Measurements from ENCODE around the gene NAV2.

The NAV2 gene

GRCh38 chr11:19689281-19690000, 23.2 kb upstream of the NAV2 start:
- no peak for DNase-seq

DNA sequence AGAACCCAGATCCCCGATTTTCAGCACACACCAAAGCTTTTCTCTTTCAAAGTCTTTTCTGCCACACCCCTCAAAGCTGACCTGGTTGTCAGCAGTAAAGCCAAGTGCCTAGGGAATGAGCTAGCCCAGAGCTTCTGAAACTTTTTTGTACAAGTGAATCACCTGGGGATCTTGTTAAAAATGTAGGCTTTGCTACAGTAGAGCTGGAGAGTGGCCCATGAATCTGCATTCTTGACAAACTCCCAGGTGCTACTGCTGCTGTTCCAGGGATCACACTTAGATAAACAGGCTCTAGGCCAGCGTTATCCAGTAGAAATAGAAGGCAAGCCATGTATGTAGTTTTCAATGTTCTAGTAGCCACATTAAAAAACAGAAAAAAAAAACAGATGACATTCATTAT, 21.8 kb upstream of the NAV2 start:
- DNase-seq = no peak

DNA sequence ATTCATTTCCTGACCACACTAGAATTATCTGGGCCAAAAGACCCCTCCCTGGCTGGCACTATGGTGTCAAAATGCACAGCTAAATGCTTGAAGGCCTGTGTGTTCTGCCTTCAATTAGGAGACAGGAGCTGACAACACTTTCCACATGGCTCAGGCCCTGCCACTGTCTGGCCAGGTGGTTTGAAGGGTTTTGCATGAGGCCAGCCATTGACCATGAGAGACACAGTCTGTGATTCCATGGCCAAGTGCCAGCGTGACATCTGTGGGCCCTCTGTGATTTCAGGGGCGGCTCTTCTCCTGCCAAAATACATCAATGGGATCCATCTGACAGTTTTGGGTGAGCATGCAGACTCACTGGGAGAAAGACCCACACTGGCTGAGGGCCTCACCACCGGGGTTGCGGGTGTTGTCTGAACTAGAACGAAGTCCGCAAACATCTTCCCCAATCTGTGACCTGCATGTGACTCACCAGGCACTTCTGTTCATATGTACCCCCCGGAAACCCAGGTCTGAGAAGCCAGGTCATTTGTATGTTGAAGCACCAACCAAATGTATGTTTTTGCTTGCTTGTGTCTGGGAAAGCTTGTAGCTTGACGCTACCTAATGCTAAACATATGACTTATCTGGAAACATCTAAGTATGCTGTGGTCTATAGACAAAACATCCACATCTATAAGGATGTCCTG, 20.7 kb upstream of the NAV2 start:
- DNase-seq = no peak

DNA sequence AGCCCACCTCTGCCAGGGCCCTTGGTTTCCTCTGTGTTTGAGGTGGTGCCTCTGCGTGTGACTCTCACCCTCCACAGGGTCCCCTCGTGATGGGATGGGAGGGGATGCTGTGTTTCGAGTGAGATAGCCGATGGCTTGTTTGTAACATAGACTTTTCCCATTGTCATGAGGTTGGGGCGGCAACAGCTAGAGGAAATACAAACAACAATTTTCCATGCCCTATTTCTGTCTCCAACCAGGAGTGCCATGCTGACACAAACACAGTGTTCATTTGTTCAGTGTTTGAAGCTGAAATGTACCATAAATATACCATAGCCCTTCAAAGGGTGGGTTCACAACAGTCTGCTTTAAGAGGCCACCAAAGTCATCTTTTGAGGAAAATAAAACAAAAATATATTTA, 19.5 kb upstream of the NAV2 start:
- no peak for DNase-seq

DNA sequence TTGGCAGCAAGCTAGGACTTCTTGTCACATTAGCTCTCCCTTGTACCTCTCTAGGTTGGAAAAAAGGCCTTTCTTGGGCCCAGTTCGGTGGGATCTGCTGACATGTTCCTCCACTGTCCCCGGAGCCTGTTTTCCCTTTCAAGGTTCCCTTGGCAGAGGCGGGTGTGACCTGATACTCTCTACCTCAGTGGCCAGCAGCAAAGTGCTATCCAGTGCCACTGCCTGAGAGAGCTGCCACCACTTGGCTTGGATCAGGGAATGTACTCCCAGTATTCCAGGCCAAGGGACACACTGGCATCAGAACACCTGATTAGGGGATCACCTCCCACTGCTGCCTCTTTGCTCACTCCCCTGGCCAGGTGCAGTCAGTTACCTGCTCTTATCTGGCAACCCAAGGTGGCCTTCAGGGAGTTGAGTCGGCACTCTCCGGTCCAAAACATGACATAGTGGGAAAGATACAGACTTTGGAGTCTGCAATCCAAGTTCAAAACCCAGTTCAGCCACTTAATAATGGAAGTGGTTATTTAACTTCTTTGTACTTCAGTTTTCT, 17.8 kb upstream of the NAV2 start:
- DNase-seq = no peak

DNA sequence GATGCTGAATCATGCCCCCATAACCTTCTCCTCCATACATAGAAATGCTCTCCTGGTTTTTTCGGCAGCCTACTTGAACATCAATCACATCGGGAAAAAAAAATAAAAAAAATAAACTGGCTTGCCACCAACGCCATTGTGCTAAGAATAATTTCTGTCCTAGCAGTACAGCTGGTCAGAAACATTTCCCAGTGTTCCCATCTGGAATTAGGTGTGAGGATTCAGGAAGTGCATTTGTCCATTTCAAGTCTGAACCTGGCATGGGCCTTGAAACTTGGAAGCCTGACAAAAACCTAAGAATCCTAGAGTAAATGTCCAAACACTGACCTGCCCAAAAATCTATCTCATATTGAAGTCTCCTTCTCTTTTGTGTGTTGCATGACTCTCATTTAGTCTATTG, 16.6 kb upstream of the NAV2 start:
- DNase-seq = no peak

- DNase-seq = no peak
Measured at GRCh38 chr11:19696904-19697303, 15.7 kb upstream of the NAV2 start.

- no peak for DNase-seq
Measured at GRCh38 chr11:19697721-19698121, 14.9 kb upstream of the NAV2 start.

DNA sequence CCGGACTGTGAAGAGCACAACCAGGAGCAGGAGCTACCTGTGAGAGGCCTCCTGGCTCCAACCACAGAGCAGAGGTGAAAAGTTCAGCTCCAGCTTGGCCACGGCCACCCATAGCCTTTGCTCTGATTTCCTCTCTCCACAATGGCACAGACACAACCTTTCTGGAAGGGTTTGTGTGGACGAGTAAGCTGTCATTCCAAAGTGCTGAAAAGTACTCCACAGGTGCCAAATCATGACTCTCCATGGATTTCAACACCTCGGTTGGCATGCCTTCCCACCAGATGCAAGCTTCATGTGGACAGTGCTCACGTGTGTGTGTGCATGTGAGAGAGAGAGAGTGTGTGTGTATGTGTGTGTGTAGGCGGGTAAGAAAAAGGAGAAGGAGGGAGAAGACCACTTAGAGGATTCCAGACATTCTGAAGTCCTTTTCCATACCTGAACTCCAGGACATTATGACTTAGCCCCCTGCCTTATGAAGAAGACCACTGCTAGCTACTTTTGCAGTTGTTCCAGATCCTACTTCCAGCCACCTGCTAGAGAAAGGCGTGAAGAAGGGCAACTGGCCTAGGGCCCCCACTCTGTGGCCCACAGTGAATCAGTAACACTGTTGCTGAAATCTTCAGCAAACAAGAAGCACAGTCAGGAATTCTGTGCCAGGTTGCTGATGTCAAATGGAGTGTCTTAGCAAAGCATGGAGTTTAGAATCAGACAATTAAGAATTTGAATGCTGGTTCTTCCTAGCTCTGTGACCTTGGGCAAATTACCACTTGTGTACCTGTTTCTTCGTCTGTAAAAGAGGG, 13.9 kb upstream of the NAV2 start:
- no peak for DNase-seq

GRCh38 chr11:19701421-19701820, 11.2 kb upstream of the NAV2 start:
- DNase-seq = no peak

DNA sequence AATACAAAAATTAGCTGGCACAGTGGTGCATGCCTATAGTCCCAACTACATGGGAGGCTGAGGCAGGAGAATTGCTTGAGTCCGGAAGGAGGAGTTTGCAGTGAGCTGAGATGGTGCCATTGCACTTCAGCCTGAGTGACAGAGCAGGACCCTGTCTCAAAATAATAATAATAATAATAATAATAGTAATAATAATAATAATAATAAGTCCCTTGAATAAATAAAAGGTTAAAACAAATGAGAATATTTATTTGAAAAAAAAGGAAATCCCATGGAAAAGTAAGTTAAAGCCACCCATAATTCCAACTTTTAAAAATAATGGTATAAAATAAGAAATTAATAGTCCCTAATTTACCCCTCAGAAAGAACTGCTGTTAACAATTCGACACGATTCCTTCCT, 10.0 kb upstream of the NAV2 start:
- no peak for DNase-seq

- DNase-seq = no peak
Measured at GRCh38 chr11:19703211-19703610, 9.4 kb upstream of the NAV2 start.

- DNase-seq = no peak
Measured at GRCh38 chr11:19704213-19704612, 8.4 kb upstream of the NAV2 start.

DNA sequence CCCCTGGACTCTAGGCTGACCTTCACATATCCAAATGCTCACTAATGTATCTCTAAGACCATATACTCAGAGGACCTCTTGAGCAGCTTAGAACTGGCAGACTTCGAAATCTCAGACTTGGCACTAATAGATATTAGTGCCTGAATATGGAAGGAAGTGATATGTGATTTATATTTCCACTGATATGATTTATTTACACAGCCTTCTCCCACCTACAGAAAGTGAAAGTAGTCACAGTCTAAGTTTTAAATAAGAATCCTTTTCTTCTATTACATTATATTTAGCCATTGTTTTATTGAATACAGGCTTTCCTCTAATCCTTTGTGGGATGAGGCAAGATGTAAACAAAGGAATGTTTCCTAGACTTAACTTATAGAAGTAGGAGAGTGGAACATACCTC, 6.7 kb upstream of the NAV2 start:
- no peak for DNase-seq

DNA sequence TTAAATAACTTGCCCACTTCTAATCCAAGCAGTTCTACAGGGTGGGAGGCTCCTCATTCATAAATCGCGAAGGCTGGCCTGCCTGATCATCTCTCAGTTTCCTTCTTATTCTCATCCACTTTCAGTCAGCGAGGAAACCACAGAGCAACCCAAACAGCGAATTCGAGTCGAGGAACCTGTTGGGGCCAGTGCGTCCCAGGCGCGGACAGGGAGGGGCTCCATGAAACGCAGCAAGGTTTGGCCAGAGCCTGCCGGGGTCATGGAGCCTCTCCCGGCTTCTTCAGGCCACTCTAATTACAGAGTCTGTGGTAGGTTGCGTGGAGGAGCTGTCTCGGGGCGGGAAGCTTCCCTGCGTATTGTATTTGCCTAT, 741 bp upstream of the NAV2 start:
- no peak for DNase-seq

DNA sequence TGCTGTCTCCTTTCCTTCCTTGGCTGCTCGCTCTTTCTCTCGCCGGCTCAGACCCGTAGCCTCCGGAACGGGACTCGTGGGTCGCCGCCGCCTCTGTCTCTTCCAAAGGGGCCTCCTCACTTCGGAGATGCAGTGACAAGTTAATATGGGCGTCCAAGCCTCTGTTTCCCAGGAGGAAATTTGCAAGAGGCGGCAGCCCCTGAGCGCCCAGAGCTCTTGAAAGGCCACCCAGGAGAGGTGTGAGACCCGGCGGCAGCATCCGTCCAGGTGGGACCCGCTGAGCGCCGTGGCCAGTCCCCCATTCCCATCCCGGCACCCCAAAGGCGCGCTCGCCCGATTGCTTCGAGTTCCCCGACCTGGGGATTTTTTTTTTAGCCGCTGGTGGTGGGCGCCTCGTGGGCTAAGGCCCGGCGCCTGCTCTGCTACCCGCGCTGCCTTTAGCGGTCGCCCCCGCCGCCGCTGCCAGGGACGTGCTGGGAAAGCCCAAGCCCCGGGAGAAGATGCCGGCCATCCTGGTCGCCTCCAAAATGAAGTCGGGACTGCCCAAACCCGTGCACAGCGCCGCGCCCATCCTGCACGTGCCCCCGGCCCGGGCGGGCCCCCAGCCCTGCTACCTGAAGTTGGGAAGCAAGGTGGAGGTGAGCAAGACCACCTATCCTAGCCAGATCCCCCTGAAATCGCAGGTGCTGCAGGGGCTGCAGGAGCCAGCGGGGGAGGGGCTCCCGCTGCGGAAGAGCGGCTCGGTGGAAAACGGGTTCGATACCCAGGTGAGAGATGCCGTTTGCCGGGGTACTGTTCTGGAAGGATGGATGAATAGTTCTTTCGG, 772 bp downstream of the NAV2 start:
- DNase-seq = no peak

GRCh38 chr11:19714022-19714386, 1.4 kb downstream of the NAV2 start:
- DNase-seq = no peak

DNA sequence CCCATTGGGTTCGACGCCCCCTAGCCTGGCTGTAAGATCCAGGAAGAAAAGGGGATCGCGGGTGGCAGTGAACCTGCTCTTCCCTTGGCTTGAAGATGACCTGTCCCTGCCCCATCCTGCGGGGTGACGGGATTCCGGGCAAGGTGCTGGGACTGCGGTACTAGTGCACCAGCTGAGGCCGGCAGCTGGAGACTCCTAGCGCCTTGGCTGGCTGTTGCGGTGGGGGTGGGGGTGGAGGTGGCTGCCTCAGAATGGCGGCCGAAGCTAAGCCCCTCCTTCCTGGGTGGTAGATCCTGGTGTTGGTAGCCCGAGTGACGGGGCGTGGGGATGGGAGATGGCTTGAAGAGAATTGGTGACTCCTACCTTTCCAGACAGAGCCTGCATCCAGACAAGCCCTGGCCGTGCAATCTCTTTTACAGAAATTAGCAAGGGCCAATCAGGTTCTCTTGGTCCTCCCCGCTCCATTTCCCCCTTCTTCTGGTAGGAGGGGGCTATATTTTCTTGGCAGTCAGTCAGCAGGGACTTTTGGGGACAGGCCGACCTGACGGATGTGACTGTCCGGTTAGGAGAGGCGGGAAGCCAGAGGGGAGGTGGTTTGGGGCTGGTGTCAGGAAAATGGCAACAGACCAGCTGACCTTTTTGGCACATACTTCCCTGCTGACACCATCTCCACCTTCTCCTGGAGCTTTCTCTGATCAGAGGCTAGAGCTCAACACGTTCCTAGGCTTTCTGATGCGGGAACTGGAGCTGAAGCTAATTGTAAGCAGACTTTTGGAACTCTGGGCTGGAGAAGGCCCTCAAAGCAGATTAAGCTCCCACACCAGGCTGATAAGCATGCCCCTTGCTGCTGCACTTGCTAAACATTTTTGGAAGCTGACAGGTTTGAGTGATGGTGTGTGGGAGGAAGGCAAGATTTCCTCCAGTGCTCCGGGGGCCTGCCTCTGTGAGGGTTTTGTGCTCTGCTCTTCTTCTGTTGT, 2.0 kb downstream of the NAV2 start:
- DNase-seq = no peak

DNA sequence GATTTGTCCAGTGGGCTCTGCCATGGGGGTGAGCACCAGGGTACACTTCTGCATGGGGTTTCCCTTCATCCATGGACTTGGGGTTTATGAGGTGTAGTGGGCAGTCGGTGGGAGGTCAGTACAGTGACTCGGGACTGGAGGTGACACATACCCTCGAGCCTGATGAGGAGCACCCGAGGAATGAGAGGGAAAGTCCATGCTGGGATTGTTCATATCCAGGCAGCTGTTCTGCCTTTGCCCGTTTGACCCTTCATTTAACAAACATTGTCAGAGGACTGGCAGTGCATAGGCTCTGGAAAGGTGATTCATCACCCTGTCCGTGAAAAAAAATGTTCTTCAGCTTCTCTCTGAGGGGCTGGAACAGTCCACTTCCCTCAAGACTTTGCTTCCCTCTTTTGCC, 2.7 kb downstream of the NAV2 start:
- DNase-seq = no peak

DNA sequence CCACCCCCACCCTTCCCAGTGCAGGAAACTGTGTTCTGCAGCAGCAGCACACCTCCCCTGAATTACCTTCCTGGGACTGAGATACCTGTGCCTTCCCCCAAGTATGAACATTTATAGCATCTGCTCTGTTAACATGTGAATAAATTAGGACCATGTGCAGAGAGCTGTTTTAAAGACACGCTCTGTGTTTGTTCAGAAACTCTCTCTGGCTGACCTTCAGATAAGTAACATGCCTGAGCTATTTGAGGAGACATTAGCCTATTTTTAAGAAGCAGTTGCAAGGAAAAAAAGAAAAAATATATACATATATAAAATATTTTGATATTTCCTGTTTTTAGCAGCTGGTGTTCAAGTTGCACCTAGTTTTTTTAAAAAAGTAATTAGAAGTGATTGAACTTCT, 5.4 kb downstream of the NAV2 start:
- DNase-seq = no peak

GRCh38 chr11:19718951-19719350, 6.3 kb downstream of the NAV2 start:
- DNase-seq = no peak

- DNase-seq = no peak
Measured at GRCh38 chr11:19719960-19720359, 7.3 kb downstream of the NAV2 start.

Measured in CD4-positive, alpha-beta T cell treated with Interleukin-15 for 1 hour (primary cell).